ENCODE data around the gene NSFL1C.
"Not testable (repeated sequence)": the region's sequence is repeated elsewhere in the genome, so short reads cannot be mapped to it uniquely, and the experiment has no call there.

The NSFL1C gene

DNA sequence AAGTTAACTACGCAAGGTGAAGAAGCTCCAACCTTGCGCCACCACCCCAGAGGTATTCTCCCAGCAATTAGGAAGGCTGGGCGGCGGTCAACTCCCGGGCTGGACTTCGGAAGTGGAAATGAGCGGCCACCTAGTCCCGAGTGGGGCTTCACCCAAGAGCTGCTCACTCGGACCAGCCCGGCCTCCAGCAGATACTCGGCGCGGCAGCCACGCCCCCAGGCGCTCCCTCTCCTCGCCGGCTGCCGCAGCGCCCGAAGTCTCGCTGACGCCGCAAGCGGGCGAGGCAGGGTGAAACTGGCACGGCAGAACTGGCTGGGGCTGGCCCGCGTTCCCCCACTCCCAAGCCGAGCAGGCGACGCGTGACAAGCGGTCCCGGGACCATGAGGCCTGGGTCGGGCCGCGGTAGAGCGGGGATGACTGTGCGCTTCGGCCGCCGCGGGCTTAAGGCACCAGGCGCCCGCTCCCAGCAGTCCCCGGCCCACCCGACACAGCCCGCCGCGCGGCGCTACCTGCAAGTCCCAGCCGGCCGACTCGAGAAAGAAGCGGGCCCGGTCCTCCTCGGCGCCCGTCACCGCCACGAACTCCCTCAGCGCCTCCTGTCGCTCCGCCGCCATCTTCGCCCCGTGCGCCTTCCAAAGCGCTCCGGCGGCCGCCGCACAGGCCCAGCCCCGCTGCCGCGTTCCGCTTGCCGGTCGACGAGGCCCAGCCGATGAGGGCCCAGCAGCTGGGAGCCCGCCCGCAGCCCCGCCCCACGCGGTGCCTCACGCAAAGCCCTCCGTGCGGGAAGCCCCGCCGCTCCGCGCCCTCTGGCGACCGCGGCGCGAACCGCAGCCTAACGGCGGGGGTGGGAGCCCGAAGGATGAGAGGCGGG, at the start of gene NSFL1C:
Gene NSFL1C (minus strand): TSS at position 639 of the 871 bp plus-strand sequence. CDS start 25 bp downstream, at position 614.
- peak; percentile 35 to 97 (median 91) for DNase-seq

DNA sequence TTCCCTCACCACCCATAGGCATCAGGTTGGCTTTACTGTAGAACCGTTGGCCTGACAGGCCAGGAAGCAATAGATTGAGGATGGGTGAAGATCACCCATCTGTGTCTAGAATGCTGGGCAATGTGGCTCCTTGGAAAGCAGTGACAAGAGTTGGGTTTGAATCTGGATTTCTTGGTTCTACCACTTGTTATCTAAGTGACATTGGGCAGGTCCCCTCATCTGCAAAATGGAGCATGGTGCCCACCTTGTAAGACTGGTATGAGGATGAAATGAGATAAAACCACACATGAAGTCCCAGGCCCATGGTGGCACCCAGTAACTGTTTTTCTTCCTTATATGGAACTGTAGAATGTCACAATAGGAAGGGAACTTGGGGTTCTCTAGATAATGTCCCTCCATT, 47.2 kb upstream of the NSFL1C start:
- no peak for DNase-seq

DNA sequence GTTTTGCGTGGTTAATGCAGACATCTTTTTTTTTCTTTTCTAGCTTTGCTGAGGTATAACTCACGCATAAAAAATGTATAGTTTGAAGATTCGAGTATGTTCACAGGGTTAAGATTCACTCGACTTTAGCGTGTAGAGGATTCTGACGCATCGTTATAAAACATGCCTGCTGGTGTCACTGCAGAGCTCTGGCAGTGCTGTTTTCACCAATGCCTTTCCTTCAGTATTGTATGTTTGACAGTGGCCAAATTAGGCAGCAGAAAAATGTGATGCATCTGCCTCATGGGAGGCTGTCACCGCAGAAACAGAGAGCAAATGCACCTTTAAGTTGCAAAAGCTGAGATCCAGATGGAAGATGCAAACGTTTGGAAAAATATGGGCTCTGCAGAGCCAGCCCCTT, 42.6 kb upstream of the NSFL1C start:
- peak in 32 of 58 donors; percentile 3 to 79 (median 18) for DNase-seq

DNA sequence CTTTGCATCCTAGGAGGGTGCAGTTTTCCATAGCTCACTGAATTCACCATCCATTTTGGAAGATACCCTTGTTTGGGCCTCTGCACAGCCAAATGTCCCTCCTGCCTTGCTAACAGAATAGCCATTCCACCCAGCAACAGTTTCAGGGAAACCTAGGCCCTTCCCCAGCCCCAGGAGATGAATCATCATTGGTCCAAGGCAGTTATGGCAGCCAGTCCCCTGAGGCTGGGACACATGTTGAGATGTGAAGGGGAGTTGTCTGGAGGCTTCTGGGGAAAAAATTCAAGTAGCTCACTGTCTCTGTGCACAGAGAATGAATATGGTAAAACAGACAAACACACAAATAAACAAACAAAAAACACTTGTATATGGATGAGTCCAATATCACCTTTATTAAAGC, 41.9 kb upstream of the NSFL1C start:
- no peak for DNase-seq

DNA sequence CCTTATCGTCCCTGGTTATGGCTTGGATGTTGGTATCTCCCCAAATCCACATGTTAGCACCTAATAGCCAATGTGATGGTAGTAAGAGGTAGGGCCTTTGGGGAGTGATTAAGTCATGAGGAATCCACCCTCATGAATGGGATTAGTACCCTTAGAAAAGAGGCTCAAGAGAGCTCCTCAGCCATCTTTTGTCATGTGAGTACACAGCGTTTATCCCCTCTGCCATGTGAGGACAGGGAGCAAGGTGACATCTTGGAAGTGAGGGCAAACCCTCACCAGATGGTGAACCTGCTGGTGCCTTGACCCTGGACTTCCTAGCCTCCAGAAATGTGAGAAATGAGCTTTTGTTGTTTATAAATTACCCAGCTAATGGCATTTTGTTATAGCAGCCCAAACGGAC, 40.6 kb upstream of the NSFL1C start:
- DNase-seq: no peak

DNA sequence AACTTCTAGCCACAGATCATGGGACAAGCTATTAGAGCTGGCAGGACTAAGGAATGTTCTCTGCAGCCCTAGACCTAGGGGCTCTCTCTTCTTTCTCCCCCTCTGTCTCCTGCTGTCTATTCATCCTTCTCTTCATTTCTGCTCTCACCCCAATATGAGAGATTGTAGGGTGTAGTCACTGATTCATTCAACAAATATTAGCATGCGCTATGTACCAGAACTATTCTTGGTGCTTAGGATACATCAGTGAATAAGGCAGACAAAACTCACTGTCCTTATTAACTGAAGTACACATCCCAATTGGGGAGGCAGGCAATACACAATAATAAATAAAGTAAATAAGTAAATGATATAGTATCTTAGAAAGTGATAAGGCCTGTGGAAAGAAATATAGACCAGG, 39.2 kb upstream of the NSFL1C start:
- no peak for DNase-seq

DNA sequence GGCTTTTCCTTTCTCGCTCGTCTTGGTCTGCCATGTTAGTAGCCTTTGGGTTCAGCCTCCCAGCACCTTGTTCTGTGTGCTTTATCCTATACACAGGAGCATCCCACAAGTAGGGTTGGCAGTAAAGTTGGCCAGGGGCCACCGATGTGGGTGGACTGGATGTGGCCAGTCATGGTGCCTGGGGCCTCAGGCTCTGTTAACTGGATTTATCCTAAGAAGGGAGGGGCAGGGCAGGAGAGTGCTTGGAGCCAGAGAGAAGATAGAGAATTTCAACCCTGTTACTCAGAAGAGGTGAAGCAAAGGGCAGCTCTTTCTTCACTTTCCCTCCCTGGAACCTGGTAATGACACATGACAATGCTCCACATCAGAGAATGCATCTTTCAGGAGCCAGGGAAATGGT, 38.7 kb upstream of the NSFL1C start:
- DNase-seq: no peak

DNA sequence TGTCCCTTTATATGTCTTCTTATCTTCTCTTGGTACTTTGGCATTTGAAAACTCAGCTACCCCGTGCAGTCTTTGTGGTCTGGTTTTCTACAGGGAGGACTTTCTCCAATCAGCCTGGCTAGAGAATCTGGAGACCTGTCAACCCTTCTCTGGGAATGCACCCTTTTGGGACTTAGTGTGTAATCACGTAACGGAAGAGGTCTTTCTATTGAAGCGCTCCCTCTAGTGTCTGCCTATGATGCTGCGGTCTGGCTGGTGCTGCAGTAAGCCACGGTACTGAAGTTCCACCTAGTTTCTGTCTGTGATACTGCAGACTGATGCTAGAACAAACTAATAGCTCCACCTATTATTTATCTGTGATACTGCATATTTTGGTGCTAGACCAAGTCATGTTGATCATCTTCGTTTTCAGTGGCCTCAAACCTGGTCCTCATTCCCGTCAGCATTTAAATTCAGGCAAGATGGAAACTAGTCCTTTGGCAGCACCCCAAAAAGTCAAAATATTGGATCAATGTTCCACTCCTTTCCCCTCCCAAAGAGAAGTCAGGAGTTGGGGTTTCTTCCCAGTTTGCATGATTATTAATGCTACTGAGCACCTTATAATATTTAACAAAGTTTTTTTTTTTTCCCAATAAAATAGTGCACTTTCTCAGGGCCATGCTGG, 37.0 kb upstream of the NSFL1C start:
- peak in 50 of 58 donors; percentile 6 to 79 (median 34) for DNase-seq

DNA sequence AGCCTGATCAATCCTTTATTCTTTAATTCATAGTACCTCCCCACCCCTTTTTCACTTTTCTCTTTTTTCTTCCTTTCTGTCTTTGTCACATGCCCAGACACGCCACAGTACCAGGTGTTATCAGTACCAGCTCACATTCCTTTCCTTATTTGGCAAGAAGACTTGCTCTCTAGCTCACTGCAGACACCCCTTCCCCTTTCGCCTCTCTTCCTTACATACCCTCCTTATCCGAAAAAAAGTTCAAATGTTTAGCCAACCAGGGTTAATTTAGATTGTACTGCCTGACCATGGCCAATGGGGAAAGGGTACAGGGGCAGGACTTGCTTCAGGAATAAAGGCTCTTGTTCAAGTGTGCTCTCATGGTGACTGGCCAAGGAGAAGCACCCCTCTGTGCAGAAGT, 33.8 kb upstream of the NSFL1C start:
- no peak for DNase-seq

DNA sequence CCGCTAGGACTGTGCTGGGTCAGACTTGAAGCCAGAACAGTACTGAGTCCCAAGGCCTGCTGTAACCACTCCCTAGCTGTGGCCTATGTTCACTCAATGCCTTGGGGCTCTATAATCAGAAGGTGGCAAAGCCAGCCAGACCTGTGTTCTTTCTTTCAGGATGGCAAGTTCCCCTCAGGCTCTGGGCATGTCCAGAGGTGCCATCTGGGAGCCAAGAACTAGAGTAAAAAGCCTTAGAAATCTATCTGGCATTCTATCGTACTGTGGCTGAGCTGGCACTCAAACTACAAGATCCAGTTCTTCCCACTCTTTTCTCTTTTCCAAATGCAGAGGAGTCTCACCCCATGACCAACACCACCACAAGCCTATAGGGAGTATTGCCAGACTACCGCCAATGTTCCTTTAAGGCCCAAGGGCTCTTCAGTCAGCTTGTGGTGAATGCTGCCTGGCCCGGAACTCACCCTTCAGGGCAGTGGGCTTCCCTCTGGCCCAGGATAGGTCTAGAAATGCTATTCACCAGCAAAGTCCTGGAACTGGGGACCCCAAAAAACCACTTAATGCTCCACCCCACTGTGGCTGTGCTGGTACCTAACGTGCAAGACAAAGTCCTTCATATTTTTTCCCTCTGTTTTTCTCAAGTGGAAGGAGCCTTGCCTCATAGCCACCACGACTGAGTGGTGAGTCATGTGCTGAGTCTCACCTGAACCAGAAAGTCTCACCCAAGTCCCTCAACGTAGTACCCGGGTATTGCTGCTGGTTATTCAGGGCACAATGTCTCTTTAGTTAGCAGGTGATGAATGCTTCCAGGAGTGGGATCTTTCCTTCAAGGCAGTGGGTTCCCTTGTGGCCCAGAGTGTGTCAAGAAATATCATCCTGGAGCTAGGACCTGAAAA, 33.1 kb upstream of the NSFL1C start:
- DNase-seq: no peak

DNA sequence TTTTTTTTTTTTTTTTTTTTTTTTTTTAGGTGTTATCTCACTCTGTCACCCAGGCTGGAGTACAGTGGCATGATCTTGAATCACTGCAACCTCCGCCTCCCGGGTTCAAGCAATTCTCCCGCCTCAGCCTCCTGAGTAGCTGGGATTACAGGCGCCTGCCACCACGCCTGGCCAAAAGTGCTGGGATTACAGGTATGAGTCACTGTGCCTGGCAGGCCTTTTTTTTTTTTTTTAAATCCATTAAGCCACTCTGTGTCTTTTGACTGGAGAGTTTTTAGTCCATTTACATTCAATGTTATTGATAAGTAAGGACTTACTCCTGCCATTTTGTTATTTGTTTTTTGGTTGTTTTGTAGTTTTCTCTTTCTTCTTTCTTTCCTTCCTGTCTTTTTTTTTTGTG, 30.7 kb upstream of the NSFL1C start:
- DNase-seq: not testable (repeated sequence)

DNA sequence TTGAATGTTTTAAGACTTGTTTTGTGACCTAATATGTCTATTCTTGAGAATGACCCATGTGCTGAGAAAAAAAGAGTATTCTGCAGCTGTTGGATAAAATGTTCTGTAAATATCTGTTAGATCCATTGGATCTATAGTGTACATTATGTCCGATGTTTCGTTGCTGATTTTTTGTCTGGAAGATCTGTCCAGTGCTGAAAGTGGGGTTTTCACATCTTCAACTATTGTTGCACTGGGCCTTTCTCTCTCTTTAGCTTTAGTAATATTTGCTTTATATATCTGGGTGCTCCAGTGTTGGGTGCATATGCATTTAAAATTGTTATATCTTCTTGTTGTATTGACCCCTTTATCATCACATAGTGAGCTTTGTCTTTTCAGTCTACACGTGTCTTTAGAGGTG, 30.3 kb upstream of the NSFL1C start:
- DNase-seq: no peak

DNA sequence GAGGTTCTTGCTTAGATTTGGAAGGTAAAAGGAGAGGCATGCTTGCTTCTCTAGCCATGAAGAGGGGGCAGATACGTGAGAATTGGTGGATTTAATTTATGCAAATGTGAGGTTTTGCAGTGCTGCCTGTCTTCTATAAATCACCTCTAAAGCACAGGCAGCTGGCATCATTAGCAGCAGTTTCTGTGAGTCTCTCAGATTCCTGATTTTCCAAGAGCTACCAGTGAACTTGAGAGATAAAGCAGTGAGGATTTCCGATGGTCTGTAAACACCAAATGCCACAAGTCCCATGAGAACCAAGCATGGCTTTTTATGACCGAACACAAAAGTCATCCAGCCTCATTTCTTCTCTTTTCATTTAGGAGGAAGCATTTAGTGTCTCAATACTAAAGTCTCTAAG, 27.8 kb upstream of the NSFL1C start:
- DNase-seq: no peak

DNA sequence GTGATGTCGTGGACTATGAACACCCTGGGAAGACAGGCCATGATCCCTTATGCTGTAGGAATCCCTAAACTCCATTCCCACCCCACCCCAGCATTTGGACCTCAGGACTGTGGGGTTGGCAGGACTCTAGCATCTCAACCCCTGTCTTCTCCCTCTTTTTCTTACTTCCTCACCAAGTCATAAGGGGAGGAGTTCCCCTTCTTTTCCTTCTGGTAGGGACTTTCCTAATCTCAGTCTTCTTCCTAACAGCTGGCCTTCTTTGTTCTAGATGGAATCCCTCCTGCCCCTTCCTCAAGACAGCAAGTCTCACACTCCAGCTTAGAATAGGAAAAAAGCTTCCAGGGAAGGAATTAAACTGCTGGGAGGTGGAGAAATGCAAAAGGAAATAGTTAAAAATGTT, 26.9 kb upstream of the NSFL1C start:
- DNase-seq: no peak

DNA sequence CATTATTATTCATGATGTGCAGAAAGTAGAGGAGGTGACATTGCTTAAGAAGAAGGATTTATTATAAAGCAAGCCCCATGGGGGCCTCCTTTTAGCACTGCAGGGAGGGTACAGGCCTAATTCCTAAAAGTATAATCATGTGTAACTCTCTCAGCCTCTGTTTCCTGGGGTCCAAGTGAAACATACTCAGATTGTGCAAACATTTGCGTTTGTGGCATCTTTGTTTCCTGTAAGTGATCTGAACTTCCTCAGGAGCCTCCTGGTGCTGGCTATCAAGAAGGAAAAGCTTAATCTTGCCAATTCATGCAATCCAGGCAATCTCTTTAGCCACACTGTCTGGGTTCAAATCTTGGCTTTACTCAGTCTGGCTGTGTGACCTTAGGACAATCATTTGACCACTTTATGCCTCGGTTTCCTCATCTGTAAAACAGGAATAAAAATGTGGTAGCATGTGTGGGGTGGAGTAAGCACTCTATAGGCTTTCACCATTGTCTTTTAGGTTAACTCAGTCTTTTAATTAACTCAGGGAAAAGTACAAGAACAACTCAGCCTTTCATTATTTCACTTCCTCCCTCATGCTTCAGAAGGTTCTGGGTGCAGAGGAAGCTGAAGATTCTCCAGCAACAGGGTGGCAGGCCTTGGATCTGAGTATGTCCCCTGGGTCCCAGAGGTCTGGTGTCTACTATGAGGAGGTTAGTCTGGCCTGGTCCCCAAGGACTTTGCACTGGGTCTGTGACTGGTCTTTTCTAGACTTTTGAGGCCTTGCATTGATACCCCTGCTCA, 25.4 kb upstream of the NSFL1C start:
- no peak for DNase-seq

DNA sequence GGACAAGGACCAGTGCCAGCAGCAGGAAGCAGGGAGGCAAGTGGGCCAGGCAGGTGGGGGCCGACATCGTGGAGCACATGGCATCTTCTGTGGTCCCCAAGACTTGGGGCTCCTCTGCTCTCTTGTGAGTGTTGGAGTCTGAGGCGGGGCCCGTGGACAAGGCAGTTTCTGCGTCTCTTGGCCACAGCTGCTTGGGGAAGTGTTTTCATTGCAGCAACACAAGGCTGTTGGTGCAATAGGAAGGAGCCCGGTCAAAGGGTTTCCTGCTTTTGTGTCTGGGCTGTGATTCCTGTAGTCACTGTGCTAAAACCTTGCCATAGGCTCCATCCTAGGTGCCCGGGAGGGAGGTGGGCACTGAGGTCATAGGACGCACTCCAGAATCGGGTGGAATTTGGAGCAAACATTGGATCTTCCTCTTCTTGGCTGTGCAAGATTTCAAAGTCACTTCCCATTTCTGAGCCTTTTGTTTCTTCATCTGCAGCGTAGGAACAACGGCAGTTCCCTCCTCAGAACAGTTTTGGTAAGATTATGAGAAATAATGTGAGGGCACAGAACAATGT, 24.7 kb upstream of the NSFL1C start, which contains the start of gene SIRPB2:
Gene SIRPB2 (minus strand): TSS at position 140 of the 560 bp plus-strand sequence. CDS start 61 bp downstream, at position 79.
- DNase-seq: peak in 9 of 58 donors; percentile 6 to 23 (median 11)

DNA sequence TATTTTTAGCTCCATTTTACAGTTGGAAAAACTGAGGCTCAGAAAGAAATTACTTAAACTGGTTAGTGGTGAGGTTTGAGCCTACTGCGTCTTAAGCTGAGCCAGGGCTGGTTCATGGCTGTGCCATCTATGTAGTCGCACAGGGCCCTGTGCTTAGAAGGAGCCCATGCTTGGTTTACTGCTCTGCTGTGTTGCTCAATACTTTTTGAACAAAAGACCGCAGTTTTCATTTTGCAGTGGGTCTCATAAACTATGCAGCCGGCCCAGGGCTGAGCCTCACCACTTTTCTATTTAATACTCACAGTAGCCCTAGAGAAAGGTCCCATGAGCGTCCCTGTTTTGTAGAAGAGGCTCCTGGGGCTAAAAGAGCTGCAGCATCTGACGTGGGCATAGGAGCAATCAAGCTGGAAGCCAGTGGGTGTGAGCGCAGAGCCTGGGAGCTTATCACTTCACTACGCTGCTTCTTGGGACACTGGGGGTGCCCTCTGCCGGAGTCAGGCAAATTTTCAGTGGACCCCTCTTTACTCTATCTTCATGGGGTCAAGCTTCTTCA, 24.1 kb upstream of the NSFL1C start:
- no peak for DNase-seq

DNA sequence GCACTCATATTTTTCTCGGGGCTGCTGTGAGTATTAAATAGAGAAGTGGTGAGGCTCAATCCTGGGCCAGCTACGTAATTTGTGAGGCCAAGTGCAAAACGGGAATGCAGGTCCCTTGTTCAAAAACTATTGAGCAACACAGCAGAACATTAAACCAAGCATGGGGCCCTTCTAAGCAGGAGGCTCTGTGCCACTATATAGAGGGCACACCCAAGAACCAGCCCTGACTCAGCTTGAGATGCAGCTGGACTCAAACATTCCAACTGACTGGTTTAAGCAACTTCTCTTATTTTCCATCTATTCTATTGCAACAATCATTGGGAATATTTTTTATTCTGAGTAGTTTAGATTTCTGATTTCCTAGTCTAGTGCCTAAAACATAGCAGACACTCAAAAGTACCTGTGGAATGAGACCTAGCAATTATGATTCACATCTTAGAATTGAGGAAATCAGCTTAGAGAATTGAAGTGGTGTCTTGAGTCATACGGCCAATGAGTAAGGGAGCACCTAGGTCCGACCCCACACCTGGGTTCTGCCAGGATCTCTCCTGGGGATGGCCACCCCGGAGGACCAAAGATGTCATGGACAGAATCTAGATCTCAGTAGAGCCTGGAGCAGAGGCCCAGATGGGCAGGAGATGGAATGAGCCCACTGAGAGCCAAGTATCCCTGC, 23.3 kb upstream of the NSFL1C start:
- DNase-seq: peak in 1 of 58 donors; percentile 3

DNA sequence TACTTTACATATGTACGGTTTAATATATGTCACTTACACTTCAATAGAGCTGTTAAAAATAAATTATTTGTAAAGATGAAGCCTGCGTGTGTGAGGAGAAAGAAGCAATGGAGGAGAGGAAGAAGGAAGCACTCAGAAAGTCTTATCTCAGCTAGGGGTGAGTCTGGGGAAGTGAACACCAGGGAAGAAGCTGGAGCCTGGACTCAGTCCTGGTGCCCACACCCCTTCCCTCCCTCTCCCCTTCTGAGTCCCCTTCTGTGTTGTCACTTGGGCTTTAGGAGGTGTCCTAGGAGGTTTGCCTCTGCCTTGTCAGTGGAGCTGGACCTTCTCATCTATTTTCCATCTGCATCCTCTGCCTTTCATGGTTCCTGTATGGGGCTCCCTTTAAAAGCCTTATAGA, 22.7 kb upstream of the NSFL1C start:
- DNase-seq: no peak
